ENCODE measurements around the gene GBGT1.

GRCh38 chr9:133202688-133203453 is 39.2 kb upstream of the GBGT1 start:
- TF ChIP-seq POLR2A (IDR thresholded peaks at IDR 0.05) (no peak), POLR2AphosphoS5 (IDR thresholded peaks at IDR 0.05) (no peak), CTCF (IDR thresholded peaks at IDR 0.05) (no peak)

Measured in breast epithelium (tissue), 3 donors.